HL-60 (cell line): ENCODE measurements around the gene OR2K2.
"Not testable (repeated sequence)": the region's sequence is repeated elsewhere in the genome, so short reads cannot be mapped to it uniquely, and the experiment has no call there.

Experiments
- DNase-seq, 2 experiments: peaks; one replicate each; pipeline ENCODE4 v3.0.0-alpha.2; 2010 to 2020; ENCODE audit warnings: low read depth in 1 of 2, low spot score in 1 of 2
- H3K27ac ChIP-seq: fragments of 250-450 bp; sonication (Bioruptor Pico); replicated peaks from 2 replicates; pipeline ENCODE4 v1.5.1; 2020; ENCODE audit warnings: mild to moderate bottlenecking, moderate library complexity
- H3K27me3 ChIP-seq: fragments of 250-450 bp; sonication (Bioruptor Pico); 2 replicates; pipeline ENCODE4 v1.5.1; 2021; ENCODE audit warnings: mild to moderate bottlenecking, moderate library complexity; ENCODE audit not compliant: insufficient read depth, poor library complexity, severe bottlenecking
- H3K4me3 ChIP-seq: replicated peaks from 2 replicates; pipeline ENCODE4 v1.5.1; 2011; ENCODE audit warnings: mild to moderate bottlenecking, control low read depth, low read length; ENCODE audit not compliant: insufficient read depth
- CTCF ChIP-seq: IDR thresholded peaks from one replicate; pipeline ENCODE4 v1.5.1; 2011; ENCODE audit warnings: low read length, control low read depth, inconsistent platforms; ENCODE audit not compliant: insufficient read depth
- GABPA ChIP-seq: IDR thresholded peaks from 2 replicates; pipeline ENCODE4 v1.6.1; 2012; ENCODE audit warnings: low read depth
- POLR2AphosphoS5 ChIP-seq: IDR thresholded peaks from 2 replicates; pipeline ENCODE4 v1.6.1; 2012; ENCODE audit warnings: low read depth
- REST ChIP-seq: IDR thresholded peaks from 2 replicates; pipeline ENCODE4 v1.6.1; 2012; ENCODE audit warnings: low read depth; ENCODE audit not compliant: insufficient replicate concordance
- SPI1 ChIP-seq: IDR thresholded peaks from 2 replicates; pipeline ENCODE4 v1.6.1; 2012; ENCODE audit warnings: low read depth, mild to moderate bottlenecking, borderline replicate concordance

The OR2K2 gene

GRCh38 chr9:111301195-111301594 is 28.8 kb downstream of the OR2K2 start:
- TF ChIP-seq GABPA (no peak), SPI1 (no peak)
- peak in 1 of 2 experiments; percentile 23 for DNase-seq
- no peaks in the 10 kb centered on the region for H3K27me3 ChIP-seq
- no peak overlapping the region for H3K27ac ChIP-seq
- H3K4me3 ChIP-seq, result no peak overlapping the region

- no peak overlapping the region for H3K4me3 ChIP-seq
- H3K27ac ChIP-seq, result no peak overlapping the region
- no peak for DNase-seq
Measured at GRCh38 chr9:111300140-111300735, 29.8 kb downstream of the OR2K2 start.

GRCh38 chr9:111299599-111299966 is 30.4 kb downstream of the OR2K2 start:
- H3K27me3 ChIP-seq, DNase-seq, H3K4me3 ChIP-seq, H3K27ac ChIP-seq: not testable (repeated sequence)

More at GRCh38 chr9:111300140-111300735, 29.8 kb downstream of the OR2K2 start:
- no peak for TF ChIP-seq SPI1
- H3K27me3 ChIP-seq, result no peaks in the 10 kb centered on the region

GRCh38 chr9:111298731-111299598 is 31.1 kb downstream of the OR2K2 start:
- H3K27ac ChIP-seq, result no peak overlapping the region
- DNase-seq, result peak; percentile 27 to 31
- H3K27me3 ChIP-seq, result no peaks in the 10 kb centered on the region
- no peak for TF ChIP-seq SPI1
- TF ChIP-seq CTCF, result peak; percentile 44
- H3K4me3 ChIP-seq, result no peak overlapping the region

- H3K27me3 ChIP-seq, result no peaks in the 10 kb centered on the region
- H3K4me3 ChIP-seq, result no peak overlapping the region
- no peak for DNase-seq
- TF ChIP-seq CTCF (no peak), REST (no peak), POLR2AphosphoS5 (no peak)
- no peak overlapping the region for H3K27ac ChIP-seq
Measured at GRCh38 chr9:111298111-111298510, 31.9 kb downstream of the OR2K2 start.

GRCh38 chr9:111297066-111297824 is 32.8 kb downstream of the OR2K2 start:
- Histone ChIP-seq H3K4me3 (no peak overlapping the region), H3K27ac (no peak overlapping the region), H3K27me3 (no peaks in the 10 kb centered on the region)
- no peak for DNase-seq
- TF ChIP-seq SPI1 (no peak), CTCF (no peak), GABPA (no peak), REST (no peak), POLR2AphosphoS5 (no peak)
